Activated naive CD8-positive, alpha-beta T cell treated with anti-CD3 and anti-CD28 coated beads for 36 hours (primary cell): ENCODE results near the gene NTSR1. TPM values are rescaled to one million over a fixed set of nuclear protein-coding genes. Genes with fewer than 3 reads are reported as not detected.

Source experiments
- DNase-seq: peaks from one replicate; pipeline ENCODE4 v3.0.0; 2021
- H3K27ac Mint-ChIP-seq: one replicate; pipeline ENCODE4 v1.8.0; 2022; ENCODE audit warnings: mild to moderate bottlenecking, moderate library complexity, mixed read lengths
- H3K27me3 Mint-ChIP-seq: one replicate; pipeline ENCODE4 v1.8.0; 2022; ENCODE audit warnings: mild to moderate bottlenecking, mixed read lengths
- H3K36me3 Mint-ChIP-seq: one replicate; pipeline ENCODE4 v1.8.0; 2021; ENCODE audit warnings: mild to moderate bottlenecking, mixed read lengths
- H3K4me1 Mint-ChIP-seq: one replicate; pipeline ENCODE4 v1.8.0; 2021; ENCODE audit warnings: mixed read lengths
- H3K4me3 Mint-ChIP-seq: one replicate; pipeline ENCODE4 v1.8.0; 2022; ENCODE audit warnings: mild to moderate bottlenecking, moderate library complexity, mixed read lengths
- H3K9me3 Mint-ChIP-seq: one replicate; pipeline ENCODE4 v1.8.0; 2022; ENCODE audit warnings: mixed read lengths
- total RNA-seq, 2 experiments: library from RNA; stranded (reverse); gene quantifications; one replicate each; pipeline ENCODE4 v1.2.3, GENCODE V29; 2021

NTSR1 gene
- total RNA-seq, 2 experiments from 2014 or later: not detected

DNA sequence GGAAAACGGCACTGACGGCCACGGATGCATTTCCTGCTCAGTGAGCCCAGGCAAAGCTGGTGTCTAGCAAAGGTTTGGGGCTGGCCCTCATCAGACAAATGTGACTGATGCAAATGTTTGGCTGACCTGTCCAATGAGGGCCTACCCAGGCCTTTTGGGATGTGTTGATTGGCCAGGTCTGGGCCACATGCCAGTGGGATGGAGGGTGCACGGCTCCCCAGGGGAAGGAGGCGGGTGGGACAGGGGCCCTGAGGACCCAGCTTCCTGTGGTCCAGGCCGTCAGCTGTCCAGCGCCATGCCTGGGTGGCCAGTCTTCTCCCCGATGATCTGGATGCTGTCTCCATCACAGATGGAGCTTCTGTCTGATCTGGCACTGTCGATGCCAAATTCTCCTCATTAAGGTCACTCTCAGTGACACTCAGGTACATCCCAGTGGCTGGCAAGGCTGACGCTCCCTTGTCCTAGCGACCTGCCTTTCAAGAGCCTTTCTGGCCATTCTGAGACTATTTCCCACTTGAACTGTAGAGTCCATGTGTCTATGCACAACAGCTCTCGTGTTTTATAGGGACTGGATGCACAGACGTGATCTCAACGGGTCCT, 43.0 kb downstream of the NTSR1 start:
- no peaks in the 10 kb centered on the region for H3K4me1 Mint-ChIP-seq
- no peaks in the 10 kb centered on the region for H3K36me3 Mint-ChIP-seq
- no peak overlapping the region for H3K27ac Mint-ChIP-seq
- no peaks in the 10 kb centered on the region for H3K9me3 Mint-ChIP-seq
- no peak overlapping the region for H3K4me3 Mint-ChIP-seq
- DNase-seq: no peak
- H3K27me3 Mint-ChIP-seq: peaks cover 14% of the 10 kb centered on the region

DNA sequence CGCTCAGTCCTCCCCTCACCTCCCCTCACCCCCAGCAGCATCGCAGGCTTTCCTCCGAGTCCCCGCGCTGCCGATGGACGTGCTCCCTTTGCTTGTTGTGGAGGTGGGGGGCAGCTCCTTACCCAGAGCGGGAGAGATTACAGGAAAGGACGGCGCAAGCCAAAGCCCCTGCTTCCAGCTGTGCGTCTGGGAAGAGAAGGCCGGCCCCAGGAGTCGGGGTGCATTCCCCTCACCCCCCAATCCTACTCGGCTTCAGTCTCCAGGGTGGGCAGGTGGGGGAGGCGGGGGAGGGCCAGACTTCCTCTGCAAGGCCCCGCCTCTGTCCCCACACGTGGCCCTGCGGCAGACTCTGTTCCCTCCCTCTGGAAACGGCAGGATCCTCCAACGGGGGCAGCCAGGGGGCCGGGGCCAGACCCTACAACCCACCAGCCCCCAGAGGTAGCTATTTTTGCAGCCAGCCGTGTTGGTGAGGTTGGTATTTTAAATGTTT, 43.6 kb downstream of the NTSR1 start:
- Mint-ChIP-seq H3K27me3 (peaks cover 13% of the 10 kb centered on the region), H3K9me3 (no peaks in the 10 kb centered on the region), H3K27ac (no peak overlapping the region), H3K4me1 (no peaks in the 10 kb centered on the region), H3K4me3 (no peak overlapping the region), H3K36me3 (no peaks in the 10 kb centered on the region)
- DNase-seq: no peak

GRCh38 chr20:62752671-62753501, 44.2 kb downstream of the NTSR1 start:
- Mint-ChIP-seq H3K4me3 (no peak overlapping the region), H3K4me1 (no peaks in the 10 kb centered on the region), H3K9me3 (no peaks in the 10 kb centered on the region), H3K27me3 (peaks cover 13% of the 10 kb centered on the region), H3K36me3 (no peaks in the 10 kb centered on the region), H3K27ac (no peak overlapping the region)
- DNase-seq: no peak

DNA sequence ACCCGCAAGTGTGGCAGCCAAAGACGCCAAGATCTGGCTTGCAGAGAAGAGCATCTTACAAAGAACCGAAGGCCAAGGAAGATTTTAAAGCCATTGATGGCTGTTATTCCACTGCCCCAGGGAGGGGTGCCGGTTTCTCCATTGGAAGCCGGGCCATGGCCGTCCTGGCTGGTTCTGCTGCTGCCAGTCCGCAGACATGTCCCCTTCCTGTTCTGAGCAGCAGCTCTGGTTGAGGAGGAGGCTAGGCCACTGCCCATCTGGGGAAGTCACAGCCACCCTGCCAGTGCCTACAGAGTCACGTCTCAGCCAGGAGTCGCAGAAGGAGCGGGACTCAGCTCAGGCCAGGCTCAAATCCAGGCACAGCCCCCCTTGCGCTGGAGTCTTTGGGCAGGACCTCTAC, 45.0 kb downstream of the NTSR1 start:
- Mint-ChIP-seq H3K9me3 (no peaks in the 10 kb centered on the region), H3K4me1 (no peaks in the 10 kb centered on the region), H3K36me3 (no peaks in the 10 kb centered on the region), H3K27me3 (peaks cover 13% of the 10 kb centered on the region), H3K27ac (no peak overlapping the region), H3K4me3 (no peak overlapping the region)
- no peak for DNase-seq

- no peak overlapping the region for H3K27ac Mint-ChIP-seq
- no peaks in the 10 kb centered on the region for H3K9me3 Mint-ChIP-seq
- no peak overlapping the region for H3K4me3 Mint-ChIP-seq
- no peaks in the 10 kb centered on the region for H3K36me3 Mint-ChIP-seq
- no peak for DNase-seq
- no peaks in the 10 kb centered on the region for H3K4me1 Mint-ChIP-seq
- peaks cover 12% of the 10 kb centered on the region for H3K27me3 Mint-ChIP-seq
These were observed 45.7 kb downstream of the NTSR1 start for GRCh38 chr20:62754122-62754990.

DNA sequence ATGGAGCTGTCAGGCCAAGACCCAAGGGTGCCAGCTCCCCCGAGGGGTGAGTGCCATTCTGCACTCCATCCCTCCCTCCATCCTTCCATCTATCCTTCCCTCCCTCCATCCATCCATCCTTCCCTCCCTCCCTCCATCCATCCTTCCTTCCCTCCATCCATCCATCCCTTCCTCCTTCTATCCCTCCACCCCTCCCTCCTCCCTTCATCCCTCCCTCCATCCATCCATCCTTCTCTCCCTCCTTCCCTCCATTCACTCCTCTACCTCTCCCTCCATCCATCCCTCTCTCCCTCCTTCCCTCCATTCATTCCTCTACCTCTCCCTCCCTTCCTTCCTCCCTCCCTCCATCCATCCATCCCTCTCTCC, 46.3 kb downstream of the NTSR1 start:
- no peak for DNase-seq
- no peaks in the 10 kb centered on the region for H3K4me1 Mint-ChIP-seq
- no peak overlapping the region for H3K4me3 Mint-ChIP-seq
- no peaks in the 10 kb centered on the region for H3K36me3 Mint-ChIP-seq
- H3K27me3 Mint-ChIP-seq: peaks cover 6% of the 10 kb centered on the region
- H3K27ac Mint-ChIP-seq: no peak overlapping the region
- no peaks in the 10 kb centered on the region for H3K9me3 Mint-ChIP-seq

DNA sequence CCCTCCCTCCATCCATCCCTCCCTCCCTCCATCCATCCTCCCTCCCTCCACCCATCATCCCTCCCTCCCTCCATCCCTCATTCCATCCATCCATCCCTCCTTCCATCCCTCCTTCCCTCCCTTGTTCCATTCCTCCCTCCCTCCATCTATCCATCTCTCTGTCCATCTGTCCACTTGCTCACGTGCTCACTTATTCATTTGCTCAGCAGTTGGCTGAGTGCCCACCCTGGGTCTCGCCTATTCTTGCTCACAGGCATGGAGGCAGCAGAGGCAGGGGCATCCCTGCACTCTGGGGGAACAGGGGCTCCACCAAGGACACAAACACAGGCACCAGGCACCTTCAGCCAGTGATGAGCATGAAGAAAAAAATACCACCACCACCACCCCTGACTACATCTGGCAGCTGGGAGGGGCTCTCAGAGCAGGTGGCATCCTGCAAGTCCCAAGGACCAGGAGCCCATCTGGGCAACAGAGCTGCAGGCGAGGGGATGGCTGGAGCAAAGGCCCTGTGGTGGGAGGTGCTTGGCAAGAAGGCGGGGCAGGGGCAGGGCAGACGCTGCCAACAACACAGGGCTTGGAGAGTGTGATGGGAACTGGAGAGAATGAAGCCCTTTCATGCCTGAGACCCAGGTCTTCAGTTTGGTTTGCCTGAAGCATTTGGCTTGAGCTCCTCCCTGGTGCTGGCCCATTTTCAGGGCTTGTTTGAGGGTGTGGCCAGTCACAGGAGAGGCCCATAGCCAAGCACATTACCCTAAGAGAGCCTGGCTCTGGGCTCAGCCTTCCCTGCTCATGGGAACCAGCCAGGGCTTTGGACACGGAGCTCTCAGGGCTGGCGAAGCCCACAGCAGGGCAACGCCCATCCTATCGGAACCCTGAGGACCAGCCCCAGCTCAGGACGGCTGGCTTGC, 47.4 kb downstream of the NTSR1 start:
- H3K4me1 Mint-ChIP-seq: no peaks in the 10 kb centered on the region
- DNase-seq: no peak
- peaks cover 3% of the 10 kb centered on the region for H3K27me3 Mint-ChIP-seq
- no peaks in the 10 kb centered on the region for H3K9me3 Mint-ChIP-seq
- H3K36me3 Mint-ChIP-seq: no peaks in the 10 kb centered on the region
- H3K27ac Mint-ChIP-seq: no peak overlapping the region
- H3K4me3 Mint-ChIP-seq: no peak overlapping the region

DNA sequence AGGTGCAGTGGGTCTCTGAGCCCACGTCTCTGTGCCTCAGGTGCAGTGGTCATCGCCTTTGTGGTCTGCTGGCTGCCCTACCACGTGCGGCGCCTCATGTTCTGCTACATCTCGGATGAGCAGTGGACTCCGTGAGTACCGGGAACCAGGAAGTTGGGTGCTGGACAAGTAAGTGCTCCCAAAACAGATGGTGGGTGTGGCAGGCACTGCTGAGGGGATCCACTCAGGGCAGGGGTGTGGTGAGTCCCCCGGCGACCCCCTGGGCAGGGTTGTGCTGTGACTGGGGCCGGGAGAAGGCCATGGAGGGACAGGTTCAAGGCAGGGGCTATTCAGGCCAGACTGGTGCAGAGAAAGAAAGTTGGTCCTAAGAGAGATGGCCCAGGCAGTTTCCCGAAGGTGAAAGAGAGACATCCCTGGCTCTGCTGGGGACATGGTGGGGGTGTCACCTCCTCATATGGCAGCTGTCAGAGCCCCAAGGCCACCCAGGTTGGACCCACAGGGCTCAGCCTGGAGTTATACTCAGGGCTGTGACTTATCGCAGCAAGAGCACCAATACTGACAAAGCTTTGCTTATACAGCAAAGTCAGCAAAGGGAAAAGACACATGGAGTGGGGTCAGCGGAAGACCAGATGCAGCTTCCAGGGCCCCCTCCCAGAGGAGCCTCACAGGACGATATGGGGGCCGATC, 49.7 kb downstream of the NTSR1 start:
- H3K9me3 Mint-ChIP-seq: no peaks in the 10 kb centered on the region
- no peaks in the 10 kb centered on the region for H3K4me1 Mint-ChIP-seq
- H3K27ac Mint-ChIP-seq: no peak overlapping the region
- peaks cover 3% of the 10 kb centered on the region for H3K27me3 Mint-ChIP-seq
- H3K4me3 Mint-ChIP-seq: no peak overlapping the region
- DNase-seq: no peak
- no peaks in the 10 kb centered on the region for H3K36me3 Mint-ChIP-seq

- Mint-ChIP-seq H3K27me3 (peaks cover 3% of the 10 kb centered on the region), H3K9me3 (no peaks in the 10 kb centered on the region), H3K4me3 (no peak overlapping the region), H3K27ac (no peak overlapping the region), H3K4me1 (no peaks in the 10 kb centered on the region), H3K36me3 (no peaks in the 10 kb centered on the region)
- no peak for DNase-seq
These were observed 51.4 kb downstream of the NTSR1 start for GRCh38 chr20:62759981-62760431.

DNA sequence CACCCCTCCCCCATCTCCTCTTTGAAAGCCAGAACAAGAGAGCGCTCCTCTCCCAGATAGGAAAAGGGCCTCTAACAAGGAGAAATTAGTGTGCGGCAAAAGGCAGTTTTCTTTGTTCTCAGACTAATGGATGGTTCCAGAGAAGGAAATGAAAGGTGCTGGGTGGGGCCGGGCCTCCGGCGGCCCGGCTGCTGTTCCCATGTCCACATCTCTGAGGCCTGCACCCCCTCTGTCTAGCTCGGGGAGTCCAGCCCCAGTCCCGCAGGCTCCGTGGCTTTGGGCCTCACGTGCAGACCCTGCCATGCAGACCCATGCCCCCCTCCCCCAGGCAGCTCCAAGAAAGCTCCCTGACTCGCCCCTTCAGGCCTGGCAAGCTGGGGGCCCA, 51.8 kb downstream of the NTSR1 start:
- Mint-ChIP-seq H3K4me3 (no peak overlapping the region), H3K27ac (no peak overlapping the region), H3K4me1 (no peaks in the 10 kb centered on the region), H3K9me3 (no peaks in the 10 kb centered on the region), H3K36me3 (no peaks in the 10 kb centered on the region), H3K27me3 (peaks cover 3% of the 10 kb centered on the region)
- DNase-seq: no peak

DNA sequence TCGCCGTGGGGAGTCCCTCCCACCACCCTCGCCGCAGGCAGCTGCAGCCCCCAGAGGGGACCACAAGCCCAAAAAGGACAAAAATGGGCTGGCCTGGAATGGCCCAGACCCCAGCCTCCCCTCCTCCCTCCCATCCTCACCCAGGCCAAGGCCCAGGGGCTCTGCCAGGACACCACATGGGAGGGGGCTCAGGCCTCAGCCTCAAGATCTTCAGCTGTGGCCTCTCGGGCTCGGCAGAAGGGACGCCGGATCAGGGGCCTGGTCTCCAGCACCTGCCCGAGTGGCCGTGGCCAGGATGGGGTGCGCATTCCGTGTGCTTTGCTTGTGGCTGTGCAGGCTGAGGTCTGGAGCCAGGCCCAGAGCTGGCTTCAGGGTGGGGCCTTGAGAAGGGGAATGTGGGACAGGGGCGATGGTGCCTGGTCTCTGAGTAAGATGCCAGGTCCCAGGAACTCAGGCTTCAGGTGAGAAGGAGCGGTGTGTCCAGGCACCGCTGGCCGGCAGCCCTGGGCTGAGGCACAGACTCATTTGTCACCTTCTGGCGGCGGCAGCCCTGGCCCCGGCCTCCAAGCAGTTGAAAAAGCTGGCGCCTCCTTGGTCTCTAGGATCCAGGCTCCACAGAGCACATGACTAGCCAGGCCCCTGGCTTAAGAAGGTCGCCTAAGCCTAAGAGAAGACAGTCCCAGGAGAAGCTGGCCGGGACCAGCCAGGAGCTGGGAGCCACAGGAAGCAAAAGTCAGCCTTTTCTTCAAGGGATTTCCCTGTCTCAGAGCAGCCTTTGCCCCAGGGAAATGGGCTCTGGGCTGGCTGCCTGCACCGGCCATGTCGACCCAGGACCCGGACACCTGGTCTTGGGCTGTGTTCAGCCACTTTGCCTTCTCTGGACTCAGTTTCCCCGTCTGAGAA, 52.5 kb downstream of the NTSR1 start:
- no peak overlapping the region for H3K4me3 Mint-ChIP-seq
- no peaks in the 10 kb centered on the region for H3K36me3 Mint-ChIP-seq
- no peaks in the 10 kb centered on the region for H3K4me1 Mint-ChIP-seq
- H3K27me3 Mint-ChIP-seq: no peaks in the 10 kb centered on the region
- no peaks in the 10 kb centered on the region for H3K9me3 Mint-ChIP-seq
- DNase-seq: no peak
- H3K27ac Mint-ChIP-seq: no peak overlapping the region

GRCh38 chr20:62761759-62762131, 53.1 kb downstream of the NTSR1 start:
- Mint-ChIP-seq H3K9me3 (no peaks in the 10 kb centered on the region), H3K27ac (no peak overlapping the region), H3K36me3 (no peaks in the 10 kb centered on the region), H3K4me3 (no peak overlapping the region), H3K27me3 (no peaks in the 10 kb centered on the region), H3K4me1 (no peaks in the 10 kb centered on the region)
- DNase-seq: no peak

GRCh38 chr20:62762376-62762775, 53.7 kb downstream of the NTSR1 start:
- no peak overlapping the region for H3K4me3 Mint-ChIP-seq
- H3K9me3 Mint-ChIP-seq: no peaks in the 10 kb centered on the region
- H3K36me3 Mint-ChIP-seq: no peaks in the 10 kb centered on the region
- DNase-seq: no peak
- H3K27ac Mint-ChIP-seq: no peak overlapping the region
- peaks cover 2% of the 10 kb centered on the region for H3K4me1 Mint-ChIP-seq
- no peaks in the 10 kb centered on the region for H3K27me3 Mint-ChIP-seq
